GM18858 (cell line): ENCODE data around the gene PLCB1.

Source experiments
- ATAC-seq: cut with Tn5 transposase; IDR thresholded peaks from one replicate; pipeline ENCODE4 v1.9.1; 2021; ENCODE audit not compliant: unreplicated experiment

The PLCB1 gene

GRCh38 chr20:8394308-8394945 lies 262.4 kb downstream of the PLCB1 start:
- peak; percentile 75 for ATAC-seq

GRCh38 chr20:8395956-8396355 lies 263.9 kb downstream of the PLCB1 start:
- ATAC-seq: no peak

- no peak for ATAC-seq
Observed at GRCh38 chr20:8398263-8399051, 266.4 kb downstream of the PLCB1 start.

- ATAC-seq: peak; percentile 99
Observed at GRCh38 chr20:8399947-8400346, 267.9 kb downstream of the PLCB1 start.

- ATAC-seq: no peak
Observed at GRCh38 chr20:8400486-8400885, 268.4 kb downstream of the PLCB1 start.

- ATAC-seq: no peak
Observed at GRCh38 chr20:8401556-8401955, 269.5 kb downstream of the PLCB1 start.

GRCh38 chr20:8402798-8403197 lies 270.7 kb downstream of the PLCB1 start:
- ATAC-seq: no peak

GRCh38 chr20:8404912-8405635 lies 273.0 kb downstream of the PLCB1 start:
- peak; percentile 24 for ATAC-seq

- ATAC-seq: no peak
Observed at GRCh38 chr20:8406391-8406790, 274.3 kb downstream of the PLCB1 start.

- peak; percentile 45 for ATAC-seq
Observed at GRCh38 chr20:8408587-8409307, 276.7 kb downstream of the PLCB1 start.

- no peak for ATAC-seq
Observed at GRCh38 chr20:8413691-8414090, 281.6 kb downstream of the PLCB1 start.

GRCh38 chr20:8414586-8415274 lies 282.7 kb downstream of the PLCB1 start:
- ATAC-seq: no peak

- ATAC-seq: no peak
Observed at GRCh38 chr20:8421981-8422380, 289.9 kb downstream of the PLCB1 start.

- no peak for ATAC-seq
Observed at GRCh38 chr20:8423482-8423881, 291.4 kb downstream of the PLCB1 start.

- ATAC-seq: no peak
Observed at GRCh38 chr20:8424010-8424409, 291.9 kb downstream of the PLCB1 start.

- ATAC-seq: no peak
Observed at GRCh38 chr20:8425016-8425415, 292.9 kb downstream of the PLCB1 start.

GRCh38 chr20:8425802-8426201 lies 293.7 kb downstream of the PLCB1 start:
- no peak for ATAC-seq

GRCh38 chr20:8427419-8428040 lies 295.5 kb downstream of the PLCB1 start:
- ATAC-seq: no peak

GRCh38 chr20:8428988-8429387 lies 296.9 kb downstream of the PLCB1 start:
- no peak for ATAC-seq
